Loucy (cell line): Measurements from ENCODE around the gene ACOT12.

ENCODE experiments used
- H2AFZ ChIP-seq: fragments of 200-600 bp; sonication (generic); 2 replicates; pipeline ENCODE4 v1.6.0; 2016; ENCODE audit warnings: antibody characterized with exemption, mild to moderate bottlenecking, low read length, moderate library complexity
- H3F3A ChIP-seq: fragments of 200-600 bp; 2 replicates; pipeline ENCODE4 v1.6.0; 2016; ENCODE audit warnings: antibody characterized with exemption, low read depth, mild to moderate bottlenecking
- H3K27me3 ChIP-seq: fragments of 200-600 bp; sonication (generic); 2 replicates; pipeline ENCODE4 v1.6.1; 2014; ENCODE audit warnings: low read length, mild to moderate bottlenecking; ENCODE audit not compliant: insufficient read depth, poor library complexity, severe bottlenecking
- H3K36me3 ChIP-seq: fragments of 200-600 bp; sonication (generic); 2 replicates; pipeline ENCODE4 v1.6.1; 2016; ENCODE audit warnings: low read length; ENCODE audit not compliant: insufficient read depth
- H3K4me1 ChIP-seq: fragments of 200-600 bp; sonication (generic); 2 replicates; pipeline ENCODE4 v1.5.1; 2014; ENCODE audit warnings: low read length, mild to moderate bottlenecking; ENCODE audit not compliant: insufficient read depth, poor library complexity, severe bottlenecking
- H3K4me2 ChIP-seq: fragments of 200-600 bp; sonication (generic); 2 replicates; pipeline ENCODE4 v1.6.0; 2014; ENCODE audit warnings: antibody characterized with exemption, low read length, low read depth, mild to moderate bottlenecking; ENCODE audit not compliant: poor library complexity, severe bottlenecking
- H3K4me3 ChIP-seq: fragments of 200-600 bp; sonication (generic); 2 replicates; pipeline ENCODE4 v1.5.1; 2014; ENCODE audit warnings: low read length, mild to moderate bottlenecking, mixed read lengths; ENCODE audit not compliant: poor library complexity, severe bottlenecking
- H3K79me2 ChIP-seq: fragments of 200-600 bp; sonication (generic); 2 replicates; pipeline ENCODE4 v1.6.1; 2014; ENCODE audit warnings: low read length; ENCODE audit not compliant: insufficient read depth
- H3K9ac ChIP-seq: fragments of 200-600 bp; sonication (generic); 2 replicates; pipeline ENCODE4 v1.6.0; 2014; ENCODE audit warnings: mild to moderate bottlenecking, low read depth, low read length, moderate library complexity; ENCODE audit not compliant: poor library complexity, severe bottlenecking
- H3K9me2 ChIP-seq: fragments of 200-600 bp; sonication (generic); replicated peaks from 2 replicates; pipeline ENCODE4 v1.6.1; 2016; ENCODE audit warnings: low read depth, low read length, mixed read lengths
- H3K9me3 ChIP-seq: fragments of 200-600 bp; sonication (generic); 2 replicates; pipeline ENCODE4 v1.6.1; 2014; ENCODE audit warnings: mild to moderate bottlenecking, antibody characterized with exemption, low read length, low read depth; ENCODE audit not compliant: insufficient read depth
- H4K20me1 ChIP-seq: fragments of 200-600 bp; sonication (generic); 2 replicates; pipeline ENCODE4 v1.6.0; 2014; ENCODE audit warnings: antibody characterized with exemption, low read length, mild to moderate bottlenecking; ENCODE audit not compliant: insufficient read depth, poor library complexity, severe bottlenecking
- EZH2phosphoT487 ChIP-seq: fragments of 200-600 bp; IDR thresholded peaks from 2 replicates; pipeline ENCODE4 v1.6.1; 2018; ENCODE audit warnings: antibody characterized with exemption, mild to moderate bottlenecking, moderate library complexity, borderline replicate concordance
- TF ChIP-seq, protein P1 (sequence below): fragments of 200-600 bp; sonication (generic); conservative IDR thresholded peaks from 2 replicates; pipeline ENCODE4 v1.5.1; 2014; ENCODE audit warnings: mild to moderate bottlenecking, antibody characterized with exemption, low read length

The ACOT12 gene

DNA sequence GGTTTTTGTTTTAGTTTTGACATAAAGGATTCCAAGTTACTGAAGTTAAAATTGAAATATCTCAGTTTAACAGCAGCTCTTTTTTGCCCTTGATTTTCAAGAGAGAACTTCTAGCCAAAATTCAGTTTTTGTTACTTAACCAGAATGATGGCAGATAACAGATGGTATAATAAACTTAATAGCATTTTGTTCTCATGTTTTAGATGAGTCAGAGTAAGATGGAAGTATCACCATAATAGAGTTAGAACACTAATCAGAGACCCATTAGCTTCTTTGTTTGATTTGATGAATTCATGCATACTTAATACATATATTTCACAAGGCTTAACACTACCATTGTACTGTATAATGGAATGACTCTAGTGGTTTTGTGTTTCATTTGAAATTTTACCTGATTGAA lies 80.7 kb downstream of the ACOT12 start:
- Histone ChIP-seq H3K9me2 (no peaks in the 10 kb centered on the region), H2AFZ (no peak overlapping the region), H3K4me2 (no peak overlapping the region), H3K79me2 (no peaks in the 10 kb centered on the region), H3K9me3 (no peaks in the 10 kb centered on the region), H4K20me1 (no peaks in the 10 kb centered on the region), H3K27me3 (no peaks in the 10 kb centered on the region), H3K4me3 (no peak overlapping the region), H3K9ac (no peak overlapping the region), H3K4me1 (no peaks in the 10 kb centered on the region), H3K36me3 (peaks cover 2% of the 10 kb centered on the region; the same call in 1 of the 2 replicates), H3F3A (no peaks in the 10 kb centered on the region)
- TF ChIP-seq, protein P1, sequence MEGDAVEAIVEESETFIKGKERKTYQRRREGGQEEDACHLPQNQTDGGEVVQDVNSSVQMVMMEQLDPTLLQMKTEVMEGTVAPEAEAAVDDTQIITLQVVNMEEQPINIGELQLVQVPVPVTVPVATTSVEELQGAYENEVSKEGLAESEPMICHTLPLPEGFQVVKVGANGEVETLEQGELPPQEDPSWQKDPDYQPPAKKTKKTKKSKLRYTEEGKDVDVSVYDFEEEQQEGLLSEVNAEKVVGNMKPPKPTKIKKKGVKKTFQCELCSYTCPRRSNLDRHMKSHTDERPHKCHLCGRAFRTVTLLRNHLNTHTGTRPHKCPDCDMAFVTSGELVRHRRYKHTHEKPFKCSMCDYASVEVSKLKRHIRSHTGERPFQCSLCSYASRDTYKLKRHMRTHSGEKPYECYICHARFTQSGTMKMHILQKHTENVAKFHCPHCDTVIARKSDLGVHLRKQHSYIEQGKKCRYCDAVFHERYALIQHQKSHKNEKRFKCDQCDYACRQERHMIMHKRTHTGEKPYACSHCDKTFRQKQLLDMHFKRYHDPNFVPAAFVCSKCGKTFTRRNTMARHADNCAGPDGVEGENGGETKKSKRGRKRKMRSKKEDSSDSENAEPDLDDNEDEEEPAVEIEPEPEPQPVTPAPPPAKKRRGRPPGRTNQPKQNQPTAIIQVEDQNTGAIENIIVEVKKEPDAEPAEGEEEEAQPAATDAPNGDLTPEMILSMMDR: no peak
- TF ChIP-seq EZH2phosphoT487: no peak

GRCh38 chr5:81310402-81311063 lies 83.4 kb downstream of the ACOT12 start:
- no peaks in the 10 kb centered on the region for H4K20me1 ChIP-seq
- no peaks in the 10 kb centered on the region for H3K9me3 ChIP-seq
- no peak overlapping the region for H3K4me2 ChIP-seq
- H3K27me3 ChIP-seq: no peaks in the 10 kb centered on the region
- no peaks in the 10 kb centered on the region for H3F3A ChIP-seq
- H2AFZ ChIP-seq: no peak overlapping the region
- peaks cover 2% of the 10 kb centered on the region; the same call in 1 of the 2 replicates for H3K36me3 ChIP-seq
- H3K9me2 ChIP-seq: no peaks in the 10 kb centered on the region
- no peak overlapping the region for H3K4me3 ChIP-seq
- H3K4me1 ChIP-seq: no peaks in the 10 kb centered on the region
- no peak overlapping the region for H3K9ac ChIP-seq
- TF ChIP-seq, protein P1: no peak
- TF ChIP-seq EZH2phosphoT487: no peak
- H3K79me2 ChIP-seq: no peaks in the 10 kb centered on the region

- H3K9me2 ChIP-seq: no peaks in the 10 kb centered on the region
- no peaks in the 10 kb centered on the region for H3F3A ChIP-seq
- no peak overlapping the region for H2AFZ ChIP-seq
- H3K79me2 ChIP-seq: no peaks in the 10 kb centered on the region
- no peaks in the 10 kb centered on the region for H3K9me3 ChIP-seq
- no peak overlapping the region for H3K4me2 ChIP-seq
- peaks cover 2% of the 10 kb centered on the region; the same call in 1 of the 2 replicates for H3K36me3 ChIP-seq
- H3K4me1 ChIP-seq: no peaks in the 10 kb centered on the region
- TF ChIP-seq, protein P1: no peak
- no peak for TF ChIP-seq EZH2phosphoT487
- H4K20me1 ChIP-seq: no peaks in the 10 kb centered on the region
- H3K4me3 ChIP-seq: no peak overlapping the region
- no peaks in the 10 kb centered on the region for H3K27me3 ChIP-seq
- no peak overlapping the region for H3K9ac ChIP-seq
Measured at GRCh38 chr5:81308836-81309235, 85.1 kb downstream of the ACOT12 start.
